Measurements from ENCODE around the gene THSD7A.

GRCh38 chr7:11858026-11858425, 26.0 kb upstream of the THSD7A start:
- TF ChIP-seq, protein P1, sequence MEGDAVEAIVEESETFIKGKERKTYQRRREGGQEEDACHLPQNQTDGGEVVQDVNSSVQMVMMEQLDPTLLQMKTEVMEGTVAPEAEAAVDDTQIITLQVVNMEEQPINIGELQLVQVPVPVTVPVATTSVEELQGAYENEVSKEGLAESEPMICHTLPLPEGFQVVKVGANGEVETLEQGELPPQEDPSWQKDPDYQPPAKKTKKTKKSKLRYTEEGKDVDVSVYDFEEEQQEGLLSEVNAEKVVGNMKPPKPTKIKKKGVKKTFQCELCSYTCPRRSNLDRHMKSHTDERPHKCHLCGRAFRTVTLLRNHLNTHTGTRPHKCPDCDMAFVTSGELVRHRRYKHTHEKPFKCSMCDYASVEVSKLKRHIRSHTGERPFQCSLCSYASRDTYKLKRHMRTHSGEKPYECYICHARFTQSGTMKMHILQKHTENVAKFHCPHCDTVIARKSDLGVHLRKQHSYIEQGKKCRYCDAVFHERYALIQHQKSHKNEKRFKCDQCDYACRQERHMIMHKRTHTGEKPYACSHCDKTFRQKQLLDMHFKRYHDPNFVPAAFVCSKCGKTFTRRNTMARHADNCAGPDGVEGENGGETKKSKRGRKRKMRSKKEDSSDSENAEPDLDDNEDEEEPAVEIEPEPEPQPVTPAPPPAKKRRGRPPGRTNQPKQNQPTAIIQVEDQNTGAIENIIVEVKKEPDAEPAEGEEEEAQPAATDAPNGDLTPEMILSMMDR (IDR thresholded peaks at IDR 0.05): no peak
- no peak for TF ChIP-seq EZH2phosphoT487 (IDR thresholded peaks at IDR 0.05)
- TF ChIP-seq EZH2 (IDR thresholded peaks at IDR 0.05): no peak

Data from neural progenitor cell (in vitro differentiated cells).